ENCODE data around the gene ZNF592. TPM values are rescaled to one million over a fixed set of nuclear protein-coding genes. Genes with fewer than 3 reads are reported as not detected.

The ZNF592 gene
- total and polyA plus RNA-seq, 12 donors: 8.2 to 26.9 (median 20.5) TPM

- Histone ChIP-seq H3K4me1 (peaks cover 0 to 19% (median 8%) of the 10 kb centered on the region in 9 donors), H3K27ac (no peak overlapping the region), H3K27me3 (no peaks in the 10 kb centered on the region), H3K9me3 (no peaks in the 10 kb centered on the region), H3K36me3 (peaks cover 0 to 58% (median 13%) of the 10 kb centered on the region in 9 donors), H3K4me3 (no peak overlapping the region)
- ATAC-seq (no peak), DNase-seq (no peak)
- WGBS, 2 donors: 84 to 85% methylated on average over 3 of the region's 3 CpGs
- TF ChIP-seq, protein P1, sequence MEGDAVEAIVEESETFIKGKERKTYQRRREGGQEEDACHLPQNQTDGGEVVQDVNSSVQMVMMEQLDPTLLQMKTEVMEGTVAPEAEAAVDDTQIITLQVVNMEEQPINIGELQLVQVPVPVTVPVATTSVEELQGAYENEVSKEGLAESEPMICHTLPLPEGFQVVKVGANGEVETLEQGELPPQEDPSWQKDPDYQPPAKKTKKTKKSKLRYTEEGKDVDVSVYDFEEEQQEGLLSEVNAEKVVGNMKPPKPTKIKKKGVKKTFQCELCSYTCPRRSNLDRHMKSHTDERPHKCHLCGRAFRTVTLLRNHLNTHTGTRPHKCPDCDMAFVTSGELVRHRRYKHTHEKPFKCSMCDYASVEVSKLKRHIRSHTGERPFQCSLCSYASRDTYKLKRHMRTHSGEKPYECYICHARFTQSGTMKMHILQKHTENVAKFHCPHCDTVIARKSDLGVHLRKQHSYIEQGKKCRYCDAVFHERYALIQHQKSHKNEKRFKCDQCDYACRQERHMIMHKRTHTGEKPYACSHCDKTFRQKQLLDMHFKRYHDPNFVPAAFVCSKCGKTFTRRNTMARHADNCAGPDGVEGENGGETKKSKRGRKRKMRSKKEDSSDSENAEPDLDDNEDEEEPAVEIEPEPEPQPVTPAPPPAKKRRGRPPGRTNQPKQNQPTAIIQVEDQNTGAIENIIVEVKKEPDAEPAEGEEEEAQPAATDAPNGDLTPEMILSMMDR (IDR thresholded peaks at IDR 0.05): no peak
- intact Hi-C loops (cut with DNase I): no loop called here
Observed at GRCh38 chr15:84807228-84807627, 58.8 kb downstream of the ZNF592 start.

DNA sequence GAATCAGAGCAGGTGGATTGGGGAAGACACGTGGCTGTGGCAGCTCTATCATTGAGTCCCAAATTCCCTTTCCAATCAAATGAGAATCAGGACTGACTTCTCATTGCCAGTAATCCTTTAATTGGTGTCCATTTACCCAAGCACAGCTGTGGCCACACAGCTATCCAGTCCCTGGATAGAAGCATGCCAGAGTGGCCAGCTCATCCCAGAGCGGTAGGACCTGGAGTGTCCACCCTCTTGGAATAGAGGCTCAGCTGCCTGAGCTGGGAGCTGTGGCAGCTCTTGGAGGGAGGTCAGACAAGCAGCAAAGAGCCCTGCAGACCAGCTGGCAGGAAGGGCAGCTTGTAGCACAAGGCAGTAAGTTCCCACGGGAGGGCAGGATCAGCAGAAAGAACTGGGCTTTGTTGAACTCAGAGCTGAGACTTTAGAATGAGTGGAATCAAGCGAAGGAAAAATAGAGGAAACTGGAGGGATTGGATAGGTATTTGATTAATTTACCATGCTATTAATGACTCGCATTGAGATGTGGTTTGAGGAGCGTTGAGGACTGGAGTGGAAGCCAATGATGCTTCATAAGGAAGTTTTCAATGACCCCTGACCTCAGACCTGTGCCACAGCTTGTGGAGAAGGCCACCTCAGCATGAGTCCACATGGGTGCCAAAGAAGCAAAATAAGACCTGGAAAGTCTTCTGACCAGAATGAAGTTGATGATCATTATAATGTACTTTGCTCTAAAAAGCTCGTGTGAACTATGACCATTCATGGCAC is 61.9 kb downstream of the ZNF592 start:
- Histone ChIP-seq H3K27me3 (no peaks in the 10 kb centered on the region), H3K36me3 (peaks cover 0 to 28% (median 0%) of the 10 kb centered on the region in 9 donors), H3K9me3 (no peaks in the 10 kb centered on the region), H3K27ac (peak overlapping the region in 2 of 10 donors; percentile 0 to 35), H3K4me1 (peaks cover 0 to 17% (median 8%) of the 10 kb centered on the region in 9 donors), H3K4me3 (no peak overlapping the region)
- WGBS, 2 donors: 74 to 80% methylated on average over 7 of the region's 7 CpGs
- DNase-seq (no peak), ATAC-seq (peak in 5 of 8 donors; percentile 41 to 71 (median 63))
- intact Hi-C loops (cut with DNase I): loop anchor here in 5 of 10 donors (5.0 to 10.0 kb wide), 4 partner anchors 55 to 215 kb away; partner anchors contain the start of genes NMB (in 4 of the 5) and WDR73 (in 3 of the 5)
- TF ChIP-seq, protein P1 (IDR thresholded peaks at IDR 0.05): no peak

- intact Hi-C loops (cut with DNase I): loop anchor here in 5 of 10 donors (5.0 to 10.0 kb wide), 4 partner anchors 56 to 216 kb away; partner anchors contain the start of genes NMB (in 4 of the 5) and WDR73 (in 3 of the 5)
- no peak overlapping the region for H3K27ac ChIP-seq
- no peak for DNase-seq
- H3K36me3 ChIP-seq: peaks cover 0 to 19% (median 0%) of the 10 kb centered on the region in 9 donors
- no peaks in the 10 kb centered on the region for H3K27me3 ChIP-seq
- no peaks in the 10 kb centered on the region for H3K9me3 ChIP-seq
- 76 to 83% methylated on average over 4 of the region's 4 CpGs for WGBS, 2 donors
- ATAC-seq: peak in 1 of 8 donors; percentile 48
- no peak overlapping the region for H3K4me3 ChIP-seq
- TF ChIP-seq, protein P1 (IDR thresholded peaks at IDR 0.05): no peak
- peaks cover 0 to 19% (median 9%) of the 10 kb centered on the region in 9 donors for H3K4me1 ChIP-seq
Observed at GRCh38 chr15:84811151-84811550, 62.8 kb downstream of the ZNF592 start.

- no peaks in the 10 kb centered on the region for H3K9me3 ChIP-seq
- H3K4me3 ChIP-seq: no peak overlapping the region
- DNase-seq: no peak
- H3K36me3 ChIP-seq: peaks cover 0 to 13% (median 0%) of the 10 kb centered on the region in 9 donors
- ATAC-seq: no peak
- TF ChIP-seq, protein P1 (IDR thresholded peaks at IDR 0.05): no peak
- intact Hi-C loops (cut with DNase I): loop anchor here in 5 of 10 donors (5.0 to 10.0 kb wide), 4 partner anchors 57 to 217 kb away; partner anchors contain the start of genes NMB (in 4 of the 5) and WDR73 (in 3 of the 5)
- peaks cover 1 to 26% (median 15%) of the 10 kb centered on the region in 9 donors for H3K4me1 ChIP-seq
- no peak overlapping the region for H3K27ac ChIP-seq
- H3K27me3 ChIP-seq: no peaks in the 10 kb centered on the region
Observed at GRCh38 chr15:84811828-84812227, 63.4 kb downstream of the ZNF592 start.

All from heart right ventricle (tissue), 16 donors.